GM04504 (cell line): ENCODE data around the gene SMPDL3A.

Source experiments
- DNase-seq: peaks from one replicate; pipeline ENCODE4 v3.0.0-alpha.2; 2012; ENCODE audit warnings: low read depth

The SMPDL3A gene

DNA sequence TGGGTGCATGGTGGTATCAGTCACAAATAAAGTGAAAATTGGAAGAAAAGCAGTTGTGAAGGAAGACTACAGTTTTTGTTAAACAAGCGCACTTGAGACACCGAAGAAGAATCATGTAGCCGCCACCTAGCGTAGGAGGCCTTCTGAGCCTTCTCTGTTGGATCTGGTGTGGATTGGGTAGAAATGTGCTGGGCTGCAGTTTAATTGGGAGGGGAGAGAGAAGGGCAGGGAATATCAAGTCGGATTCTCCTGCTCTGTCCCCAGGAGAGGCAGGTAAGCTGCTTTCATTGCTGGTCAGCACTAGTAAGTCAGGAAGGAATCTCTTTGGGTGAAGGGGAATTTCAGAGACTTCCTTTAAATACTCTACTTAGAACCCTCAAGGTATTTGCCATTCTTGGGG is 10.8 kb upstream of the SMPDL3A start:
- no peak for DNase-seq

DNA sequence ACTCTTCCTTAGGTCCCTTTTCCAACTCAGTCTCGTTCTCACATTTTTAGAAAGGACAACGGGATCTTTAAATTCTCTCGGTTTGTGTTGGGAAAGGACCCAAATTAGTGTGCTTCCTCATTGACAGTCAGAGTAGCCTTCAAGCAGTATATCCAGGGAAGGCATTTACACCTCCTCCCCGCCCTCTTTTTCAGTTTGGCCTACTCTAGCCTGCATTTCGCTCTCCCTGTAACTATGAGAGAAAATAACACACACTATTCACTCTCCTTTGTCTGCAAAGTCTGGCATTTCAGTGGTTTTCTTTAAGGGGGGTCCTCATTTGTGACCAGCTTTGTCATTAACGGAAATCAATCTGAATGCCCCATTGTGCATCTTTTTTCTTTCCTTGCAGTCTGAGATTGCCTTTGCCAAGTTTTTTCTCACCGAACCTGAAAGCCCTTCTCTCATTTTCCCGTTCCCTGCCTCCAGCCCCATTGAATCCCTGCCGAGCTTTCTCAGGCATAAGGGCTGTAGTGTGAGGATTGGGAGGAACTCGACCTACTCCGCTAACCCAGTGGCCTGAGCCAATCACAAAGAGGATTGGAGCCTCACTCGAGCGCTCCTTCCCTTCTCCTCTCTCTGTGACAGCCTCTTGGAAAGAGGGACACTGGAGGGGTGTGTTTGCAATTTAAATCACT is 9.9 kb upstream of the SMPDL3A start:
- no peak for DNase-seq

- no peak for DNase-seq
Measured at GRCh38 chr6:122779667-122780066, 9.4 kb upstream of the SMPDL3A start, which contains the start of gene FABP7. FABP7 (plus strand) TSS chr6:122779716; CDS start chr6:122779795, 79 bp downstream.

DNA sequence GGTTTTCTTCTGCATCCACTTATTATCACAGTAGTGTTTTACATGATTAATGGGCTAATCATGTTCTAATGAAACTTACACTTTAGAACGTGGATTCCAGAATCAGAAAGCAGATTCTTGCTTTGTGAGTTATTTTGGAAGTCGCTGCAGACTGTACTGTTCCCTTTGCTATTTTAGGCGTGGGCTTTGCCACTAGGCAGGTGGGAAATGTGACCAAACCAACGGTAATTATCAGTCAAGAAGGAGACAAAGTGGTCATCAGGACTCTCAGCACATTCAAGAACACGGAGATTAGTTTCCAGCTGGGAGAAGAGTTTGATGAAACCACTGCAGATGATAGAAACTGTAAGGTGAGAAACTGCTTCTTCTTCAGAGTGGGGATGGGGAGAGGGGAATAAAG is 8.9 kb upstream of the SMPDL3A start:
- no peak for DNase-seq

DNA sequence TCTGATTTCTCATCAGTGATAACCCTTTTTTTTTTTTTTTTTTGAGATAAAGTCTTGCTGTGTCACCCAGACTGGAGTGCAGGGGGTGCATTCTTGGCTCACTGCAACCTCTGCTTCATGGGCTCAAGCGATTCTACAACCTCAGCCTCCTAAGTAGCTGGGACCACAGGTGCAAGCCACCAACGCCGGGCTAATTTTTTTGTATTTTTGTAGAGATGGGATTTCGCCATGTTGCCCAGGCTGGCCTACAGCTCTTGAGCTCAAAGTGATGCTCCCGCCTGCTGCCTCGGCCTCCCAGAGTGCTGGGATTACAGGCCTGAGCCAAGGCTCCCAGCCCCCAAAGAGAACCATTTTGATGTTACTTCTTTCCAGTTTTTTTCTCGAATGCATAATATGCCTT is 7.3 kb upstream of the SMPDL3A start:
- no peak for DNase-seq

DNA sequence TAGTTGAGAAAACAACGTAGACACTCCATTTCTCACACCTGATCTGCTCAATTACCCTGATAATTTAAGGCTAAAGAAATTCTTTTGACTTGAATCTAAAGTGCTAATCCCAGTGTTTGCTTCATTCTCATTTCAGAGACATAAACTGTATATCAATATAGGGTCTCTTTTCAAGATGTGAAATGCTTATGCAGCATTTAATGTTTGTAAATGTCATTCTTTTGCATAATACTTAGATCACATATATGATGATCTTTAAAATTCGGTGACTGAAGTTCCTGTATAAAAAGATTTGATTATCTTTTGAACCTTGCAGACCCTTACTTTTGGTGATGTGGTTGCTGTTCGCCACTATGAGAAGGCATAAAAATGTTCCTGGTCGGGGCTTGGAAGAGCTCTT is 5.7 kb upstream of the SMPDL3A start:
- DNase-seq: no peak

- DNase-seq: no peak
Measured at GRCh38 chr6:122785891-122786290, 3.2 kb upstream of the SMPDL3A start.

DNA sequence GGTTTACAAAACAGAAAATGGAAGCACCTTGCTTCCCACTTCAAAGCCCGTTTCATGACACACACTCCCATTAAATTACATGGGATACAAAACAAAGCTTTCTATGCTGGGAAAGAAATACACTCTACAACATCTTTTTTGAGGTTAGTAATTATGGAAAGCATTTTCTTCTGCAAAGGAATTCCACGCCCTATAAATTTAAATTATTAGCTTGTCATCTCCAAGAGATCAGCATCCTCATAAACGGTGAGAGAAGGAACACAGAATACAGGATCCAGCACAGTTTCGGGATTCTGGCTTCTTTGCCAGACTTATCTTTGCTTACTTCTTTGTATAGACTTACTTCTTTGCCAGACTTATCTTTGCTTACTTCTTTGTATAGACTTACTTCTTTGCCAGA is 1.3 kb upstream of the SMPDL3A start:
- DNase-seq: no peak

GRCh38 chr6:122788208-122788607 is 850 bp upstream of the SMPDL3A start:
- no peak for DNase-seq

- DNase-seq: no peak
Measured at GRCh38 chr6:122788663-122789181, 336 bp upstream of the SMPDL3A start.

- DNase-seq: no peak
Measured at GRCh38 chr6:122790028-122790422, 967 bp downstream of the SMPDL3A start.

DNA sequence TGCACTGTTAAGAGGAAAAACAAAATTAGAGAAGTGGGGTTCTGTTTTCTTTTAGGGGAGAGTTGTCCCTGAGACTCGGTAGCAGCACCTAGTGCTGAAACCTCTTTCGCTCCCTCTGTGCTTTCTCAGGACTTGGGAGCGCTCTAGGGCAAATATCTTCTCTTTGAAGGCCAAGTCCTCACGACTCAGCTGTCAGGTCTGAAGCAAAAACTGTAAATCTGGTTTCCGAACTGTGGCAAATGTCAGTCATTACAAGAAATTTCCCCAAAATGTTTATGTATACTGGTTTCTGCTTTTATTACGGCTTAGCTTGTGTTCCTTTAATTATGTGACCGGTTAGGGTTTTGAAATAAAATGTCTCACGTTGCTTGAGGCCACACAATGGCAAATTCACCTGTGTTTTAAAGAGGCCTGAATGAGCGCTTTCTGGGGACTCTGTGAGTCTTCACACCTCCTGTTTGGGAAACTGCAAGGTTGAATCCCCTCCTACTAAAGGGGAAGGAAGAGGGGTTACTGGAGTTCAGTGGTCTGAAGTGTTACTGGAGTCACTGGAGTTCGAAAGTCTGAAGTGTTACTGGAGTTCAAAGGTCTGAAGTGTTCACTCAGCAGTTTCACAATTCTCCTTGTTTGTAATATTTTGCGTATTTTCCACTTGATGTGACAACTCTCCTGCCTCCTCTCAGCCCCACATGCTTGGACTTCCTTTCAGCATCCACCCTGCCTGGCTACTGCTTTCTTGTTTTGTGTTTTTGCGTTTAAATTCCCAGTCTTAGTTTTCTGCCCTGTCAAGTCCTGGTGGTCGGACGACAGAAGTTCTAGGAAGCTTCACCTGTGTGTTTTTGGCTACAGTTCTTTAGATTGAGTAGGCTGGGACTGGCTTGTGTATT is 1.6 kb downstream of the SMPDL3A start:
- DNase-seq: no peak

DNA sequence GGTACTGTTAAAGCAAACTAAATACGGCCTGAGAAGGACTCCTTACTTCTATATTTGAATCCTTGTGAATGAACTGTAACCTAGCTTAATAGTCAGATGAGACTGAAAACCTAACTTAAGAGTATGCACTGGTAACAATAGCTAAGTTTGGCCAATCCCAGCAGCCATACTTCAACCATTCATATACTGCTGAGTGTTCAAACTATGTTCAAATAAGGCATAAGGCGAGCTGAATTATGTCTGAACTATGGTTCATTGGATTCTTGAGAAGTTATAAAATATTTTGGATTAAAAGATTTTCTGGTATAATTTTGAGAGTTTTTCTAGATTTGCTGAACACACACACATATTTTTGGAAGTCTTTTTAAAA is 2.2 kb downstream of the SMPDL3A start:
- DNase-seq: no peak

- no peak for DNase-seq
Measured at GRCh38 chr6:122792766-122793165, 3.7 kb downstream of the SMPDL3A start.

- DNase-seq: no peak
Measured at GRCh38 chr6:122797537-122797936, 8.5 kb downstream of the SMPDL3A start.

DNA sequence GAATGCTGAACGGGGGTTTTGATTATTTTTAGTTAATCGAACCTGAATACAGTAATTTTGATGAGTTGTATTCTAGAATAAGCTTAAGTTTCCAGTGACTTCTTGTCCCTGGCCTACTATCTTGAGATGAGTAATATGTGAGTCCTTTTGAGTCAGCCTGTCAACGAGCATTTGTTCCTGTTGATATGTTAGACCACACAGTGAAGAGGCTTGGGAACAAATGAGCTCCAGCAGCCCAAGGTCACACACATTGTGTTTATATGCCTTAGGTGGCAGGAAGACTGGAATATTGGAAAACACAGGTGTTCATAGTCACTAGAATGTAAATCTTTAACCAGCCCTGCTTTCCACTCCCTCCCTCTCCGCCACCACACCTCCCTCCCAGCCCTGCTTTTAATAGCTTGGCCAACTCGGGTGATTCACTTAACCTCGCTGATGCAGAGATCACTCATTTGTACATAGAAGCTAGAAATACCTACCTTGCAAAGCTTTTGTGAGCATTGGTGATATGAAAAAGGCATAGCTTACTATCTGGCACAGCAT is 9.1 kb downstream of the SMPDL3A start:
- DNase-seq: no peak

DNA sequence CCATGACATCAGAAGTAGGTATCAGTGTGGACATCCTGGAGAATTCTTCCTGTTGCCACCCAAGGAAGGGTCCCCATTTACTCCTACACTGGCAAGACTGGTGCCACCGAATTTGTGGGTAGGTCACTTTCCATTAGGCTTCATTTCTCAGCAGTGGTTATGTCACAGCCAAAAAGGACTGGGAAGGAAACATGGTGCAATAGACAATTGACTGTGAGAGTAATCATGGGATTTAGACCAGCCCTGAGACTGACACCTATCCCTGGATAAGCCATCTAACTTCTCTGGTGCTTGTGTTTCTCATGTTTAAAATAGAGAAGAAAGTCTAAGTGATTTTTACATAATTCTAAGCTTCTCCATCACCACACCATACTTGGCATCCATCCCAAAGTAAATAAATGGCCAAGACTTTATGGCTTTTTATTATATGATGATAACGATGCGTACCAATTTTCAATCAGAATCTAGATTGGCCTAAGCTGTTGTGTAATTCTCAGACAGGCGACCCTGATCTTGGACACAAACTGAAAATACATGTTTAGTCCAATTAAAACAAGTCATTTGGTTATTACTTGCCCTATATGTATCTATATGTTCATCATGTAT is 10.2 kb downstream of the SMPDL3A start:
- no peak for DNase-seq

DNA sequence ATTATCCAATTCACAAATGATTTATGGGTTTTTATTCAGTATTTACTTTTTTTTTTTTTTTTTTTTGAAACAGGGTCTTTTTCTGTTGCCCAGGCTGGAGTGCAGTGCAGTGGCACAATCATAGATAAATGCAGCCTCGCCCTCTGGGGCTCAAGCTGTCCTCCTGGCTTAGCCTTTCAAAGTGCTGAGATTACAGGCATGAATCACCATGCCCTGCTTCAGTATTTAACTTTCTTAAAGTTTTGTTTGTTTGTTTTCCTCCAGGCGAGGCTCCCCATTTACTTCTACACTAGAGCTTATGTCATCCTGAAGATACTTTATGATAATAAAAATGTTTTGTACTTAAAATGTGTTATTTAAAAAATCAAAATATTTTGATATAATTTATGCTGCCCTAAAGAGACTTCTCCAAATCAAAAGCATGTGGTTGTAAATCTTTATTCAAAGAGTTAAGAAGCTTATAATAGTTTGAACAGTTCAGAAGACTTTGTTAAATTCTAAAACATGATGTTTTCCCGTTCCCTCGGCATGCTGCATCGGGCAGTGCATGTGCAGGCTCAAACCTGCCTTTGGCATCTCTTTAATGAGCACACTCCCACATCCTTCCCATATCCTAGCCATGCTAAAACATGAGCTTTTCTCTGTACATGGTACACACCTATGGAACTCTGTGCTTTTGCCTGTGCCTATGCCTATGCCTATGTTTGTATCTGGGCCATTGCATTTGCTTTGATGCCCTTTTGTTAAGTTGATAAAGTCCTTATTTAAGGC is 11.0 kb downstream of the SMPDL3A start:
- DNase-seq: no peak

GRCh38 chr6:122800906-122801305 is 11.8 kb downstream of the SMPDL3A start:
- no peak for DNase-seq

GRCh38 chr6:122801397-122801796 is 12.3 kb downstream of the SMPDL3A start:
- no peak for DNase-seq

- no peak for DNase-seq
Measured at GRCh38 chr6:122803171-122803661, 14.2 kb downstream of the SMPDL3A start.
